ENCODE results near the gene ARHGEF40. TPM values are rescaled to one million over a fixed set of nuclear protein-coding genes. Genes with fewer than 3 reads are reported as not detected.

ARHGEF40 gene
- polyA plus RNA-seq, 1 donor (not counting 4 experiments of a cell fraction or from before 2014, with no cell fraction given): 8.7 TPM

- DNase-seq (ENCODE audit: low read depth, low spot score) (no peak), FAIRE-seq (no peak)
- no peaks in the 10 kb centered on the region for H3K4me1 ChIP-seq (ENCODE audit: control insufficient read depth, extremely low read depth, insufficient read depth, low read length)
- H3K9ac ChIP-seq (ENCODE audit: control insufficient read depth, extremely low read depth, insufficient read depth, low read length): no peak overlapping the region
- no peak overlapping the region for H2AFZ ChIP-seq (ENCODE audit: control insufficient read depth, low read length)
- no peaks in the 10 kb centered on the region for H3K9me3 ChIP-seq (ENCODE audit: control insufficient read depth, low read depth, low read length)
- H4K20me1 ChIP-seq (ENCODE audit: control insufficient read depth, extremely low read depth, insufficient read depth, low read length): no peaks in the 10 kb centered on the region
- no peak overlapping the region for H3K4me2 ChIP-seq (ENCODE audit: control insufficient read depth, extremely low read depth, insufficient read depth, low read depth, low read length)
- H3K27ac ChIP-seq (ENCODE audit: control insufficient read depth, insufficient read depth, low read length): no peak overlapping the region
- H3K4me3 ChIP-seq (ENCODE audit: control insufficient read depth in 2 of 3, extremely low read depth in 1 of 3, insufficient read depth in 2 of 3, low read depth in 1 of 3, low read length in 3 of 3): no peak overlapping the region
- no peaks in the 10 kb centered on the region for H3K79me2 ChIP-seq (ENCODE audit: control insufficient read depth, insufficient read depth, low read length)
- TF ChIP-seq EZH2 (IDR thresholded peaks at IDR 0.05; ENCODE audit: low read length): no peak
- no peak for TF ChIP-seq CTCF (optimal IDR thresholded peaks at IDR 0.05 in 1 of 3, IDR thresholded peaks at IDR 0.05 in 1 of 3, conservative IDR thresholded peaks at IDR 0.05 in 1 of 3; ENCODE audit: extremely low read depth in 1 of 3, insufficient read depth in 2 of 3, low read length in 3 of 3)
- dilution Hi-C loops (cut with MboI; ENCODE audit: extremely low pct_ligation_motif_present, low sequenced_read_pairs): no loop called here
- H3K27me3 ChIP-seq (ENCODE audit: control insufficient read depth, extremely low read depth, insufficient read depth, low read length): peaks cover 3% of the 10 kb centered on the region
- no peaks in the 10 kb centered on the region for H3K36me3 ChIP-seq (ENCODE audit: control insufficient read depth in 2 of 2, extremely low read depth in 1 of 2, insufficient read depth in 2 of 2, low read length in 2 of 2)
- no peaks in the 10 kb centered on the region for H3K9me1 ChIP-seq (ENCODE audit: control insufficient read depth, extremely low read depth, insufficient read depth, low read length)
These were observed 36.9 kb upstream of the ARHGEF40 start for GRCh38 chr14:21033133-21033698.

GRCh38 chr14:21034707-21035106 is 35.4 kb upstream of the ARHGEF40 start, which contains the start of gene RNASE13:
Gene RNASE13, minus strand, starts transcription at chr14:21034807. Its CDS starts 519 bp downstream, at chr14:21034288.
- Histone ChIP-seq H3K79me2 (ENCODE audit: control insufficient read depth, insufficient read depth, low read length) (no peaks in the 10 kb centered on the region), H4K20me1 (ENCODE audit: control insufficient read depth, extremely low read depth, insufficient read depth, low read length) (no peaks in the 10 kb centered on the region), H3K9me1 (ENCODE audit: control insufficient read depth, extremely low read depth, insufficient read depth, low read length) (no peaks in the 10 kb centered on the region), H3K4me2 (ENCODE audit: control insufficient read depth, extremely low read depth, insufficient read depth, low read depth, low read length) (no peak within 1 kb of the TSS), H3K36me3 (ENCODE audit: control insufficient read depth in 2 of 2, extremely low read depth in 1 of 2, insufficient read depth in 2 of 2, low read length in 2 of 2) (no peaks in the 10 kb centered on the region), H3K27me3 (ENCODE audit: control insufficient read depth, extremely low read depth, insufficient read depth, low read length) (peaks cover 3% of the 10 kb centered on the region), H3K27ac (ENCODE audit: control insufficient read depth, insufficient read depth, low read length) (no peak within 1 kb of the TSS), H2AFZ (ENCODE audit: control insufficient read depth, low read length) (no peak within 1 kb of the TSS), H3K9ac (ENCODE audit: control insufficient read depth, extremely low read depth, insufficient read depth, low read length) (no peak within 1 kb of the TSS), H3K9me3 (ENCODE audit: control insufficient read depth, low read depth, low read length) (no peaks in the 10 kb centered on the region), H3K4me3 (ENCODE audit: control insufficient read depth in 2 of 3, extremely low read depth in 1 of 3, insufficient read depth in 2 of 3, low read depth in 1 of 3, low read length in 3 of 3) (no peak within 1 kb of the TSS), H3K4me1 (ENCODE audit: control insufficient read depth, extremely low read depth, insufficient read depth, low read length) (peaks cover 12% of the 10 kb centered on the region)
- dilution Hi-C loops (cut with MboI; ENCODE audit: extremely low pct_ligation_motif_present, low sequenced_read_pairs): no loop called here
- FAIRE-seq (no peak), DNase-seq (ENCODE audit: low read depth, low spot score) (no peak)
- TF ChIP-seq EZH2 (IDR thresholded peaks at IDR 0.05; ENCODE audit: low read length) (no peak), CTCF (optimal IDR thresholded peaks at IDR 0.05 in 1 of 3, IDR thresholded peaks at IDR 0.05 in 1 of 3, conservative IDR thresholded peaks at IDR 0.05 in 1 of 3; ENCODE audit: extremely low read depth in 1 of 3, insufficient read depth in 2 of 3, low read length in 3 of 3) (no peak)
